Raji (cell line): ENCODE measurements around the gene PCSK5.

Experiments
- POLR2A ChIP-seq: IDR thresholded peaks from 2 replicates; pipeline ENCODE4 v1.6.1; 2011; ENCODE audit warnings: low read depth, low read length, control low read depth; ENCODE audit not compliant: insufficient read depth

PCSK5 gene

DNA sequence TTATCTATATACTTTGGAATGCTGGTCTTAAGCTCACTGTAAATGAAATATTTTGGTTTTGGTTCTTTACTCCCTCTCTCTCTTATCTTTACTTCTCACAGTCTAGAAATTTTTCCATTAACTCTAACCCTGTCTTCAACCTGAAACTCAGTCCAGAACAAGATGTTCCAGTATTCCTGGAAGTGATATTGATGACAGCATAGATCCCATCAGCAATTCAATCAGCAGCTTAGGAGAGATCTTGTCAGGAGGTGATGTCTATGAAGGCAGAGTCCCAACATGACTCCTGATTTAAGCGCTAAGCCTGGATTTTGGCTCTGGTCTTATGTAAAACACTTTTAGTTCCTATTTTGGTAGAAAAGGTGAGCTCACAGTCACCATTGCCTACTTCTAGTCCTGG is 451.1 kb downstream of the PCSK5 start:
- TF ChIP-seq POLR2A, result no peak

DNA sequence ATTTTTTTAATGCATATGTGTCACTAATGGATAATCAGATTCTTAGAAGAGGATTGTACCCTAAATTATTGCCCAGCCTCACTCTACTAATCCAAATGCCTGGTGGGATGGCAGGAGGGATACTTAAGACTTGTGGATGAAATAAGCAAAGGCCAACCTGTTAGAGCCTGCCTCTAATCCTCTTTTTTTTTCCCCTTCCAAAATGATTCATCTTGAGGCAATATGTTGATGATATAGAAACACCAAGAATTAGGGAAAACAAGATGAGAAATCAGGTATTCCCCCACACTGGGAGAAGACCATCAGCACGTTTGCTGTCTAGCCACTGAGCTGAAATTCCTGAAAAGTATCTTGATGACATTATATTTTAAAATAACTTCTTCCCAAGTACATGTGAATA is 451.7 kb downstream of the PCSK5 start:
- no peak for TF ChIP-seq POLR2A

DNA sequence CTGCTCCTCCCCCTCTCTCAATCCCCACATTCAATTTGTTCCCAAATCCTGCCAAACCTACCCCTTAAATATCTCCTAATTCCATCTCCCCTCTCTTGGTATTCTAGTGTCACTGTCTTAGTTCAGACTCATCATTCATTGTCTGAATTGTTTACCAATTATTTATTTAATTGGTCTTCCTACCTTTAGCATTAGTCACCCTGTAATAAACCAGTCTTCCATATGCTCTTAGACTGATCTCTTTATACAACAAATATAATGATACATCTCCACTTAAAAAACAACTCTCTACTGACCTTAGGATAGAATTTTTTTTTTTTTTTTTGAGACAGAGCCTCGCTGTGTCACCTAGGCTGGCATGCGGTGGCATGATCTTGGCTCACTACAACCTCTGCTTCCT is 452.4 kb downstream of the PCSK5 start:
- no peak for TF ChIP-seq POLR2A

DNA sequence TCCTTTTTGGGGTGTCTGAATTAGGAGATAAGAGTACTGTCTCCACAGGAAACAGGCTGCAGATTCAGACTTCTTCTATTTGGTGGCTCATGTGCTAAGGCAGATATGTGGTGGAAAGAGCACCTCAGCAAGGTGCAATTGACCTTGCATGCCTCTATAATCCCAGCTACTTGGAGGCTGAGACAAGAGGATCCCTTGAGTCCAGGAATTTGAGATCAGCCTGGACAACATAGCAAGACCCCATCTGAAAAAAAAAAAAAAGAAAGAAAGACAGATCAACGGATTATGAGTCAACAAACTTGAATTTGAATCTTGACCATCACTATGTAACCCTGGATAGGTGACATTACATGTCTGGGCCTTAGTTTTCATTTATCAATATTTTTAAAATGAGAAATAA is 459.4 kb downstream of the PCSK5 start:
- TF ChIP-seq POLR2A, result no peak

DNA sequence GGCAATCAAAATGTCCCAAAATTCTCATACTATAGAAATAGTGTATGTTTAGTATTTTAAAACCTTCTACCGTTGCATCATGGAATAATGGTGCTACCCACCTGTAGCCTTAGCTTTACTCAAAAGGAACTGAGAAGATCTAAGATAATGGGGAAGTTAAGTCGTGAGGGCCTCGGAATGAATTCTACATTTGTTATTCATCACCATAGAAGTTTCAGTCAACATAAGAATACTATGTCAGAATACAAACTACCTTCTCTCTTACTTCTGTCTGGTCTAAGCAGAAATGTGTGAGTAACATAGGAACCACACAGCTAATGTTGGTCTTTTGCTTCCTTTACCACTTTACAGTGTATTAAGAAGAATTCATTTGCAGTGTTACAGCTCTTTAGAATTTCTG is 460.5 kb downstream of the PCSK5 start:
- no peak for TF ChIP-seq POLR2A

DNA sequence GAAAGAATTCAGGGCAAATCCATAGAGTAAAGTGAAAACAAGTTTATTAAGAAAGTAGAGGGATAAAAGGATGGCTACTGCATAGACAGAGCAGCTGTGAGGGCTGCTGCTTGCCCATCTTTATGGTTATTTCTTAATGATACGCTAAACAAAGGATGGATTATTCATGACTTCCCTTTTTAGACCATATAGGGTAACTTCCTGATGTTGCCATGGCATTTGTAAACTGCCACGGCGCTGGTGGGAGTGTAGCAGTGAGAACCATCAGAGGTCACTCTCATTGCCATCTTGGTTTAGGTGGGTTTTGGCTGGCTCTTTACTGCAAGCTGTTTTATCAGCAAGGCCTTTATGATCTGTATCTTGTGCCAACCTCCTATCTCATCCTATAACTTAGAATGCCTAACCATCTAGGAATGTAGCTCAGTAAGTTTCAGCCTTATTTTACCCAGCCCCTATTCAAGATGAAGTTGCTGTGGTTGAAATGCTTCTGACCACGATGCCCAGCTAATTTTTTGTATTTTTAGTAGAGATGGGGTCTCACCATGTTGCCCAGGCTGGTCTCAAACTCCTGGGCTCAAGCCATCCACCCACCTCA is 461.6 kb downstream of the PCSK5 start:
- no peak for TF ChIP-seq POLR2A

DNA sequence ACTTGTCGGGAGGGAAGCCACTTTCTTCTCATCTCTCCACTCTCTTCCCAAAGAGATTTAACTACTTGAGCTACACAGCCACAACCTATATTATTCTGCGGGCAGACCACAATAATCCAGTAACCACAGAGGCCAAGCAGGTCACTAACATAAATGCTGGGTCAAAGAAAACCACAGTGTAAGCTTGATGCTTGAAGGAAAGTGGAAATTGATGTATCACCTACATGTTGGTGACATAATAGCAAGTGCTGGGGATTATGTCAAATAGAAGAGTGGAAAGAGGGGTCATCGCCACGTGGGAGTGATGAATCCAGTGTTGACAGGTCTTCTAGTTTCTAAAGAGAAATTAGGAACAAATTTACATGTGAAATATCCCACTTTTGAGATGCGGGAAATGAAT is 462.8 kb downstream of the PCSK5 start:
- no peak for TF ChIP-seq POLR2A

DNA sequence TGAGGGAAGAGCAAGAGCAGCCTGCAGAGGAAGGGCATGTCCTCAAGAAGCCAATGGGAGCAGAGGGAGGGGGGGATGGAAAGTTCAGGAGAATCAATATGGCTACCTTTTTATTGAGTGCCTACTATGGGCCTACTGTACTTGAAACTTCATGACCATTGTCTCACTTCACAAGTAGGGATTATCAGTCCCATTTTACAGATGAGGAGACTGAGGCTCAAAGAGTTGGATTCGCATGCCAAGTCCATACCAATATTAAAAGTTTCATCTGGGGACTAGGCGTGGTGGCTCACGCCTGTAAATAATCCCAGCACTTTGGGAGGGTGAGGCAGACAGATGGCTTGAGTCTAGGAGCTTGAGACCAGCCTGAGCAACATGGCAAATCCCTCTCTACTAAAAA is 463.7 kb downstream of the PCSK5 start:
- TF ChIP-seq POLR2A, result no peak

DNA sequence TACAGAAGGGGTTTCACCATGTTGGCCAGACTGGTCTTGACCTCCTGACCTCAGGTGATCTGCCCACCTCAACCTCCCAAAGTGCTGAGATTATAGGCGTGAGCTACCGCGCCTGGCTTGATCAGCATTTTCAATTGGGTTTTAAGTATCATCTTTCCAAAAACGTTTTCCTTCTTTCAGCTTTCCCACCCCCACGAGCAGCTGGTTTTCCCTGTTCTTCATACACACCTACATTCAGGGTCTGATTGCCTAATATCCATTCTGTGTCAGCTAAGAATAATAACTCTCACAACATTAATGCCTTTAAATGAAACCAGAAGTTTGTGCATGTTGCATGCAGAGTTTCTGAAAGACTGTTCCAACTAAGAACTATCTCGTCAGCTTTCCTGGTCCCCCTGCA is 465.4 kb downstream of the PCSK5 start:
- no peak for TF ChIP-seq POLR2A

DNA sequence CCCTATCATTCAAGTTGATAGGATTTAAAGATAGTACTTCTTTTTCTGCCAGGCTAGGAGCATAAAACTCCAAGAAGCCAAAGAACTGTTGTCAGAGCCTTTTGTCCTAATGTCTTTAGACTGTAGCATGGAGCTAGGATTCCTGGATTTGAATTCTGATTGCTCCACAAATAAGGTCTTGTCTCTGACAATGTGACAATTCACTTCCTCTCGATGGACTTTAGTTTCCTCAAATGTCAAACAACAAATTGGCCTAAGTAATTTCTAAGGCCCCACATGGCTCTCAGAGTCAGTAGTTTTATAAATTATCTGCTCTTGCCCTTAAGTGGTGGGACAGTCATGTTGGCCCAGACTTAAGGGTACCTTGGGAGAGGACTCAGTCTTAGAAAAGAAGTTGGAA is 467.1 kb downstream of the PCSK5 start:
- no peak for TF ChIP-seq POLR2A

DNA sequence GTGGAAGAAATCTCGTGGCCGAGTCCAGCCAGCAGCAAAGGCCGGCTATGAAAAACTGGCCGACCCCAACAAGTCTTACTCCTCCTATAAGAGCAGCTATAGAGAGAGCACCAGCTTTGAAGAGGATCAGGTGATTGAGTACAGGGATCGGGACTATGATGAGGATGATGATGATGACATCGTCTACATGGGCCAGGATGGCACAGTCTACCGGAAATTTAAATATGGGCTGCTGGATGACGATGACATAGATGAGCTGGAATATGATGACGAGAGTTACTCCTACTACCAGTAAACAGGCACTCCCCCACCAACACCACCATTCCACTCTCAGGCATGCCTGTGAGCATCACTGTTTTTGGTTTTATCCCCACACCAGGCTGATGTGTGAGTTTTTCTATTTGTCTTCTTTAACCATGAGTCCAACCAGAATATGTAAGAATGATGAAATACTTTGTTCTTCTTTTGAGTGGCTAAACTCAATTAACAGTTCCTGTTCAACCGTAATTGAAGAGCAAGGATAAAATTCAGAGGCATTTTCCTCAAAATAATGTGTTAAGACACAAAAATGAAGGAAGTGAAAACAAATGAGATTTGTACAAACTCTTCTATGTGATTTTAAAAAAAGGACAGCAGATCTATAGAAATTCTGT is 468.3 kb downstream of the PCSK5 start:
- no peak for TF ChIP-seq POLR2A

DNA sequence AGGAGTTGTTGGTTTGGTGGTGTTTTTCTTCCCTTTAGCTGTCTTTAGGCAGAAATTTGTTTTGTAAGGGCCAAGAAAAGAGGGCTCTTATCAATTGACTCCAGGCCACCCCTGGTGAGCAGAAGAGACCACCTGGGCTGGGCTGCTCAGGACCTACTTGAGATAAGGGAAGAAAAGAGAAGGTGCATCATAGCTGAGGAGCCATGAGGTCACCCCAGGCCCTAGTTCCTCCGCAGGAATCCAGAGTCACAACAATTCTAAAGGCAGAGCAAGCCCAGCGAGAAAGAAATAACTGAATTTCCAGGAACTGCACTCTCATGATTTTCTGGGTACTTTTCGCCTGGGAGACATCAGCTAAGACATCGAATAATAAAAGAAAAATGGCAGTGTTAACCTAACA is 468.9 kb downstream of the PCSK5 start:
- TF ChIP-seq POLR2A, result no peak

DNA sequence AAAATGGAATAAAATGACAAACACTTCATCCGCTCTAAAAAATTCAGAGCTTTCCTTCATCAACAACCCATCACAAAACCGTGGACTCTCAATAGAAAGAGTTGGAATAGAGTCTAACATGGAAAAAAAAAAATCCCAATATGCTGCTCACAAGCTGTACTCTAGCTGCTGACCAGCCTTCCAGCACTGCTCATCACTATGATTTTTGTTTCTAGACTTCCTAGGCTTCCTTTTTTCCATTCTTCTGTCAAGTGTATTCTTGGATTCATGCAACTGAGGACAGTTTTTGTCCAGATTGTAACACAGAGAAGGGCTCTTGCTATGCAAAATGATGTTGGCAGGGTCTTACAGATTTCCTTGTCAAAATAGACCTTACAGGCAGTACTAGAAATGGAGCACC is 469.3 kb downstream of the PCSK5 start:
- no peak for TF ChIP-seq POLR2A

DNA sequence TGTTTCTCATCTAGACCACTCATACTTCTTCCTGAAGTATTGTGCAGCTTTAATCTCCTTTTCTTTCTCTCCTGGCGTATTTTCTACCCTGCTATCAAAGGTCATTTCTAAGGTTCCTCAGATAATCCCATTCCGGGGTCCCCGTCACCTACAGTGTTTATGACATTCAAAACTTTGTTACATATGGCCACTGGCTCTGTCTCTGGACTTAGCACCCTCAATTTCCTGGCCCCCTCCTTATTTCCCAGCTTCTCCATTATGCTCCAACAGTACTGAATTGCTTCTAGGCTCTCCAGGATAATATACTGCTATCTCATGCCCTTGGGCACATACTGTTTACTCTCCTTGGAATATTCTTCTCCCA is 472.5 kb downstream of the PCSK5 start:
- TF ChIP-seq POLR2A, result no peak

DNA sequence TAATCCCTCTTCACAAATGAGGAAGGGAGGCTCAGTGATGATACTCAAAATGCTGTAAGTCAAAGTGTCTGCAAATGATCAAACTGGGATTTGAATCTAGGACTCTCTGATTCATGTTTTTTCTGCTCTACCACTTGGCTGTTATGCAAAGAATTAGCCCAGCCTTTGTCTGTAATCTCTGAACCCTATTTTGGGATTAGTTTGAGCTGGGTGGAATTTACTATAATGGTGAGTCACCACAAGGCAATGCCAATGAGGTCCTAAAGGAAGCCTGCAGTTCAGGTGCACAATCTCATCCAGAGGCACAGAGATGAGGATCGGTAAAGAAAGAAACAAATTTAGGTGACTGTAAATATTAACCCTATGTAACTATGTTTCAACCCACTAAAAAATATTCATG is 474.6 kb downstream of the PCSK5 start:
- no peak for TF ChIP-seq POLR2A

DNA sequence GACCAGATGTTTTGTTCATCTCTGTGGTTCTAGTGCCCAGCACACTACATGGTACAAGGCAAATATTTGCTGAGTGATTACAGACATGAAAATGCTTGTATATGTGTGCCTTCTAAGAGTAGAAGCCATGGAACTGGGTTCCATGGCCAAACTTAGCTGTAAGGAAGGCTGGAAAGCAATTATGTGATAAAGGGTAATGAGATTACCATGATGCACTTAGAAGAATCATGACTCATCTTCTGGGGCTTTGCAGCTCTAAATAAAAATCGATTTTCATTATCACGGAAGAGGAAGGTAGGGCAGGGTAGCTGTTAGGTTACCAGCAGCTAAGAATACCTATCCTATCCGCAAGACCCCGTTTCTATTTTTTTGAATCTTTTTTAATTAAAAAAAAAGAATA is 475.8 kb downstream of the PCSK5 start:
- TF ChIP-seq POLR2A, result no peak

DNA sequence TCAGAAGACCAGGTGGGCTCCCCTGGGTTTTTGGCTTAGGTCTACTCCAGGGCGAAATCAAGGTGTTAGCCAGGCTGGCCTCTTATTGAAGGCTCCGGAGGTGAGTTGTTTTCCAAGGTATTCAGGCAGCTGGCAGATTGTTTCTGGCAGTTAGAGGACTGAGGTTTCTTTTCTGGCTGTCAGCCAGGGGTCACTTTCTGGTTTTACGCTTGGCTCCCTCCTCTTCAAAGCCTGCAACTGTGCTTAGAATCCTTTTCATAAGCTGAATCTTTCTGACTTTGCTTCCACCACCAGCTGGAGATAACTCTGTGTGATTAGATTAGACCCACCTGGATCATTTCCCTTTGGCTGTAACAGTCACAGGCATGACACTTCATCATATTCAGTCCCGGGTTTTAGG is 479.1 kb downstream of the PCSK5 start:
- no peak for TF ChIP-seq POLR2A
